ENCODE measurements around the gene C9orf72. TPM values are rescaled to one million over a fixed set of nuclear protein-coding genes. Genes with fewer than 3 reads are reported as not detected.

Gene C9orf72
- total and polyA plus RNA-seq, 2 of the 13 experiments (the other 11 are each of a cell fraction or from before 2014, with no cell fraction given) = 3.1 to 5.9 TPM

- BruUV-seq (replicated peaks) = no TSS peak
- FAIRE-seq = no peak
These were observed 26.0 kb upstream of the C9orf72 start for GRCh38 chr9:27599102-27599869.

More at GRCh38 chr9:27599102-27599869, 26.0 kb upstream of the C9orf72 start:
- Histone ChIP-seq H4K20me1 (ENCODE audit: insufficient read depth, low read length) (no peaks in the 10 kb centered on the region), H2AFZ (ENCODE audit: low read length) (no peak overlapping the region), H3K4me2 (ENCODE audit: low read depth, low read length) (no peak overlapping the region), H3K4me3 (replicated peaks in 1 of 3; ENCODE audit: insufficient read depth in 1 of 3, low read depth in 2 of 3, low read length in 3 of 3) (no peak overlapping the region), H3K27me3 (ENCODE audit: control insufficient read depth in 1 of 2, insufficient read depth in 2 of 2, low read length in 2 of 2) (no peaks in the 10 kb centered on the region), H3K36me3 (replicated peaks in 1 of 2; ENCODE audit: control insufficient read depth in 1 of 2, insufficient read depth in 2 of 2, low read length in 2 of 2) (no peaks in the 10 kb centered on the region), H3K79me2 (ENCODE audit: insufficient read depth, low read length) (no peaks in the 10 kb centered on the region), H3K9ac (ENCODE audit: insufficient read depth, low read depth, low read length) (no peak overlapping the region), H3K27ac (ENCODE audit: extremely low read length, insufficient read depth, low read length) (no peak overlapping the region), H3K4me1 (ENCODE audit: insufficient read depth, low read length) (no peaks in the 10 kb centered on the region), H3K9me3 (ENCODE audit: low read length) (no peaks in the 10 kb centered on the region)
- POLR2A ChIA-PET = no interaction called here
- intact Hi-C loops (cut with micrococcal nuclease; ENCODE audit: unreplicated experiment) = no loop called here
- DNase-seq (ENCODE audit: low spot score) (no peak), ATAC-seq (no peak)
- CTCF ChIA-PET (ENCODE audit: low intra/inter-chr PET ratio, low total read pairs) = no interaction called here
- TF ChIP-seq TFE3 (CRISPR knock-in tag; IDR thresholded peaks at IDR 0.05) (no peak), TMF1 (CRISPR knock-in tag; IDR thresholded peaks at IDR 0.05; ENCODE audit: low read depth) (no peak), NKX3-1 (CRISPR knock-in tag; IDR thresholded peaks at IDR 0.05) (no peak), ATAD3A (CRISPR knock-in tag; IDR thresholded peaks at IDR 0.05) (no peak), GPN1 (CRISPR knock-in tag; IDR thresholded peaks at IDR 0.05; ENCODE audit: borderline replicate concordance) (no peak), ZNF556 (CRISPR knock-in tag; IDR thresholded peaks at IDR 0.05; ENCODE audit: borderline replicate concordance) (no peak), ZNF652 (CRISPR knock-in tag; IDR thresholded peaks at IDR 0.05; ENCODE audit: borderline replicate concordance, low read depth) (no peak)
- TF ChIP-seq, protein P1, sequence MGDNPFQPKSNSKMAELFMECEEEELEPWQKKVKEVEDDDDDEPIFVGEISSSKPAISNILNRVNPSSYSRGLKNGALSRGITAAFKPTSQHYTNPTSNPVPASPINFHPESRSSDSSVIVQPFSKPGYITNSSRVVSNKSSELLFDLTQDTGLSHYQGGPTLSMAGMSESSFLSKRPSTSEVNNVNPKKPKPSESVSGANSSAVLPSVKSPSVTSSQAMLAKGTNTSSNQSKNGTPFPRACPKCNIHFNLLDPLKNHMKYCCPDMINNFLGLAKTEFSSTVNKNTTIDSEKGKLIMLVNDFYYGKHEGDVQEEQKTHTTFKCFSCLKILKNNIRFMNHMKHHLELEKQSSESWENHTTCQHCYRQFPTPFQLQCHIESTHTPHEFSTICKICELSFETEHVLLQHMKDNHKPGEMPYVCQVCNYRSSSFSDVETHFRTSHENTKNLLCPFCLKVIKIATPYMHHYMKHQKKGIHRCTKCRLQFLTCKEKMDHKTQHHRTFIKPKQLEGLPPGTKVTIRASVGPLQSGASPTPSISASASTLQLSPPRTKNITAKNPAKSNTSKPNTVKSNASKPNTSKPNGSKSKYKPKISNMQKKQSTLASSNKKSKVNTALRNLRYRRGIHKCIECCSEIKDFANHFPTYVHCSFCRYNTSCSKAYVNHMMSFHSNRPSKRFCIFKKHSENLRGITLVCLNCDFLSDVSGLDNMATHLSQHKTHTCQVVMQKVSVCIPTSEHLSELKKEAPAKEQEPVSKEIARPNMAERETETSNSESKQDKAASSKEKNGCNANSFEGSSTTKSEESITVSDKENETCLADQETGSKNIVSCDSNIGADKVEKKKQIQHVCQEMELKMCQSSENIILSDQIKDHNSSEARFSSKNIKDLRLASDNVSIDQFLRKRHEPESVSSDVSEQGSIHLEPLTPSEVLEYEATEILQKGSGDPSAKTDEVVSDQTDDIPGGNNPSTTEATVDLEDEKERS (CRISPR knock-in tag; IDR thresholded peaks at IDR 0.05) = no peak
- in situ Hi-C loops (cut with HindIII; ENCODE audit: extremely low pct_ligation_motif_present, low pct_unique_long_range_greater_than_20kb) = no loop called here
- 45% methylated on average over 6 of the region's 6 CpGs for WGBS (ENCODE audit: low lambda C conversion rate)

Measured in HepG2 (cell line).